Measurements from ENCODE around the gene NUTM2F.
A peak's percentile ranks its signal among the peaks of the same experiment; 100 is the strongest.
"Not testable (repeated sequence)": the region's sequence is repeated elsewhere in the genome, so short reads cannot be mapped to it uniquely, and the experiment has no call there.

NUTM2F gene

DNA sequence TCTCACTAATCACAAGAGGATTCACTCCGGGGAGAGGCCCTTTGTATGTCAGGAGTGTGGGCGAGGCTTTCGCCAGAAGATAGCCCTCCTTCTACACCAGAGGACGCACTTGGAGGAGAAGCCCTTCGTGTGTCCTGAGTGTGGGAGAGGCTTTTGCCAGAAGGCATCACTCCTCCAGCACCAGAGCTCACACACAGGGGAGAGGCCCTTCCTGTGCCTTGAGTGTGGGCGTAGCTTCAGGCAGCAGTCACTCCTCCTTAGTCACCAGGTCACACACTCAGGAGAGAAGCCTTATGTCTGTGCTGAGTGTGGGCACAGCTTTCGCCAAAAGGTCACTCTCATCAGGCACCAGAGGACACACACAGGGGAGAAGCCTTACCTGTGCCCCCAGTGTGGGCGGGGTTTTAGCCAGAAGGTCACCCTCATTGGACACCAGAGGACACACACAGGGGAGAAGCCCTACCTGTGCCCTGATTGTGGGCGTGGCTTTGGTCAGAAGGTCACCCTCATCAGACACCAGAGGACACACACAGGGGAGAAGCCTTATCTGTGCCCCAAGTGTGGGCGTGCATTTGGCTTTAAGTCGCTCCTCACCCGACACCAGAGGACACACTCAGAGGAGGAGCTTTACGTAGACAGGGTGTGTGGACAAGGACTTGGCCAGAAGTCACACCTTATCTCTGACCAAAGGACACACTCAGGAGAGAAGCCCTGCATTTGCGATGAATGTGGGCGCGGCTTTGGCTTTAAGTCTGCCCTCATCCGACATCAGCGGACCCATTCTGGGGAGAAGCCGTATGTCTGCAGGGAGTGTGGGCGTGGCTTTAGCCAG is 27.8 kb downstream of the NUTM2F start:
- Mint-ChIP-seq H3K4me1 (no peaks in the 10 kb centered on the region), H3K9me3 (no peaks in the 10 kb centered on the region)

DNA sequence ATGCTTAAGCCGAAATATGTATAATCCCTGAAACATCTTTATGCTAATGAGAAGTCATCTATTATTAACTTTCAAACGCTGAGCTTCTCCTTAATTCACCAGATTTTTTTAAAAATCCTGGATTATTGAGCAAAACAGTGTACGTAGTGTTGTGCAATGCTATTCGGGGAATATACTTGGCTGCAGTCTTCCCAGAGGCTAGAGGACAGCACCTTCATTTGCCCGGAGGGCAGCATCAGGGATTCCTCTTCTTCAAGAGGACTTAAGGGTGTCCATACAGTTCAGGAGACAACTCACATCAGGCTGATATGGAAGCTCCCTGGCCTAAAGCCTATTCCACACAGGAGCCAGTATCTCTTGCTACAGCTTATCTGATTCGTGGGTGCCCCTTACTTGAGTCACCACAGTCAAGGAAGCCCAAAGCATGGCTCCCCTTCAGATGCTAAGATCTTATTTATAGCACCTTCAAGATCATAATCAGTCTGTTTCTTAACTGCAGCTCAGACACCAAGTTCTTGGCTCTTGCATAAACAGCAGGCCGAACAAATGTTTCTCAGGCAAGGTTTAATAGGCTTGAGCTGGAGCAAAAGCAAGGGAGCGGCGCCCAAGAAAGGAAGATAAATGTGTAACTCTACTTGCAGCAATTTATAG is 29.4 kb downstream of the NUTM2F start:
- no peak for DNase-seq (ENCODE audit: low spot score in 2 of 2)
- H3K9me3 Mint-ChIP-seq: no peaks in the 10 kb centered on the region
- ATAC-seq (replicated peaks; ENCODE audit: extremely low read depth, poor library complexity, severe bottlenecking): no peak
- H3K4me1 Mint-ChIP-seq: no peaks in the 10 kb centered on the region
- H3K27ac Mint-ChIP-seq (ENCODE audit: low read depth): no peak overlapping the region
- no peak overlapping the region for H3K4me3 Mint-ChIP-seq
- H3K36me3 Mint-ChIP-seq (ENCODE audit: insufficient read depth): peaks cover 10% of the 10 kb centered on the region
- H3K27me3 Mint-ChIP-seq: no peaks in the 10 kb centered on the region

More for the DNA sequence above, 27.8 kb downstream of the NUTM2F start:
- DNase-seq (ENCODE audit: low spot score in 2 of 2): no peak
- Mint-ChIP-seq H3K27ac (ENCODE audit: low read depth) (no peak overlapping the region), H3K36me3 (ENCODE audit: insufficient read depth) (peaks cover 8% of the 10 kb centered on the region), H3K27me3 (no peaks in the 10 kb centered on the region), H3K4me3 (no peak overlapping the region)
- no peak for ATAC-seq (replicated peaks; ENCODE audit: extremely low read depth, poor library complexity, severe bottlenecking)

DNA sequence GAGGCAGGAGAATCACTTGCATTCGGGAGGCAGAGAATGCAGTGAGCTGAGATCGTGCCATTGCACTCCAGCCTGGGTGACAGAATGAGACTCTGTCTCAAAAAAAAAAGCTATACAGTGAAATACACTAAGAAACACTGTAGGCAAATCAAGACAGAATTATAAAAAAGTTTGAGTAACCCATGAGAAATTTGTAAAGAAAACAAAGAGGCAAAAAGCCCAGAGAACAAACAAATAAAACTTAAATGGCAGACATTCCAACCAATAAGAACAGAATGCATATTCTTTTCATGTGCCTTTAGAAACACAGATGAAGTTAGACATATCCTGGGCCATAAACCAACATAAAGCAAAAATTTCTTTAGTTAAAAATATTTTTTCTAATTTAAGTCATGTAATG is 38.8 kb downstream of the NUTM2F start:
- ATAC-seq (replicated peaks; ENCODE audit: extremely low read depth, poor library complexity, severe bottlenecking) (no peak), DNase-seq (ENCODE audit: low spot score in 2 of 2) (no peak)
- Mint-ChIP-seq H3K36me3 (ENCODE audit: insufficient read depth) (peaks cover 27% of the 10 kb centered on the region), H3K9me3 (no peaks in the 10 kb centered on the region), H3K27ac (ENCODE audit: low read depth) (no peak overlapping the region), H3K27me3 (no peaks in the 10 kb centered on the region), H3K4me1 (no peaks in the 10 kb centered on the region), H3K4me3 (no peak overlapping the region)

DNA sequence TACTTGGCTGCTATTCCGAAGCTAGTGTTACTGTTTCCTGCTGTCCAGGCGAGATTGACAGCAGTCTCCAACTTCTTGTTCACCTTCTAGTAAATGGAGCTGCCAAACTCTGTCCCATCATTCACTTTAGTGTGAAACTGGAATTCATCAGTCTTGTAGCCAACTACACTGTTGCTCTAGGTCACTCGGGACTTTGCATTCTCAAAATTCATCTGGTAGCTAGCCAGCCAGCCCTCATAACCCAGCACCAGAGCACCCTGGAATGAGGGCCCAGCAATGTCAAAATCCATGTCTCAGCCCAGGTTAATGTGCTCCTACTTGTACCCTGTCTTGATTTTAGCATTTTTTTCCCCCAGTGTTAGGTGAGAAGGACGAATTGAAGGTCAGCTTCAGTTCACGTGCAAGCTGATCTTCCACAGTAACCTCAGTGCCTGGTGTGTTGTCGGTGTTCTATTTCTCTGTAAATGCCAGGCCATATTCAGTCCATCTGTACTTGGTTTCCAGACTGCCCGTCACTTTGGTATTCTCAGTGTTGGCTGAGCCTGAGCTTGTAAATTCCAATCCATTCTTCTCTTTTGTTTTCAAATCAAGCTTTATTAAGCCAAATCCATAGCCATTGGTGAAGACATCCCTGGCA is 40.4 kb downstream of the NUTM2F start:
- peaks cover 24% of the 10 kb centered on the region for H3K36me3 Mint-ChIP-seq (ENCODE audit: insufficient read depth)
- H3K4me1 Mint-ChIP-seq: no peaks in the 10 kb centered on the region
- ATAC-seq (replicated peaks; ENCODE audit: extremely low read depth, poor library complexity, severe bottlenecking): no peak
- H3K27me3 Mint-ChIP-seq: no peaks in the 10 kb centered on the region
- no peaks in the 10 kb centered on the region for H3K9me3 Mint-ChIP-seq
- no peak overlapping the region for H3K4me3 Mint-ChIP-seq
- no peak overlapping the region for H3K27ac Mint-ChIP-seq (ENCODE audit: low read depth)
- no peak for DNase-seq (ENCODE audit: low spot score in 2 of 2)

DNA sequence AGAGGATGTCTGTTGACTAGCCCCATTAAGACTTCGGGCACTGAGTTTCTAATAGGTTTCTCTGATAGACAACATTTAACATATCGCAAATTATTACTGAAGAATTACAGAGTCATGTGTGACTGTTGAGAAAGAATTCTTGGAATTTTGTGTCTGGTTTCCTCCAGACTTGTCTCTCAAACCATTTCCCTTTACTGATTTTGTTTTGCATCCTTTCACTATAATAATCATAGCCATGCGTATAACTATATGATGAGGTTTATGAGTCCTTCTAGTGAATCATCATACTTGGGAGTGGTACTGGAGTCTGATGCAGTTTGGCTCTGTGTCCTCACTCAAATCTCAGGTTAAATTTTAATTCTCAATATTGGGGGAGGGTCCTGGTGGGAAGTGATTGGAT is 42.3 kb downstream of the NUTM2F start:
- Mint-ChIP-seq H3K4me1 (peaks cover 9% of the 10 kb centered on the region), H3K4me3 (no peak overlapping the region), H3K27ac (ENCODE audit: low read depth) (no peak overlapping the region), H3K9me3 (no peaks in the 10 kb centered on the region), H3K36me3 (ENCODE audit: insufficient read depth) (peaks cover 21% of the 10 kb centered on the region), H3K27me3 (no peaks in the 10 kb centered on the region)
- no peak for ATAC-seq (replicated peaks; ENCODE audit: extremely low read depth, poor library complexity, severe bottlenecking)
- no peak for DNase-seq (ENCODE audit: low spot score in 2 of 2)

DNA sequence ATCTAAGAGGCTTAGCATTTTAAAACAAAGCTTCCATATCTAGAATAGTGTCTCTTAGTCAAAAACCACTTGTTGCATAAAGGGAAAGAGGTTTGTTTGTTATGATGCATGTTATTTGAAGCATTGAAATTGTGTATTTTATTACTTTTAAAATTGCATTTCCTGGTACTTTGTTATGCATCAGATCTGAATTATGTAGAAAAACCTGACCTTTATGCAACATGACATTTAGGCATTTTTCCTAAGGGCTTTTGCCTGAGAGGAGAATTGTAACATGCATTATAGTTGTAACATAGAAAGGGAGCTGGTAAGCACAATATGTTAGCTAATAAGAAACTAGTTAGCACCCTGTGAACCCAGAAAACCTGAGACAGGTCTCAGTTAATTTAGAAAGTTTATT is 47.3 kb downstream of the NUTM2F start:
- H3K27me3 Mint-ChIP-seq: no peaks in the 10 kb centered on the region
- no peak overlapping the region for H3K27ac Mint-ChIP-seq (ENCODE audit: low read depth)
- ATAC-seq (replicated peaks; ENCODE audit: extremely low read depth, poor library complexity, severe bottlenecking): no peak
- peaks cover 13% of the 10 kb centered on the region for H3K4me1 Mint-ChIP-seq
- peaks cover 27% of the 10 kb centered on the region for H3K36me3 Mint-ChIP-seq (ENCODE audit: insufficient read depth)
- no peak overlapping the region for H3K4me3 Mint-ChIP-seq
- no peaks in the 10 kb centered on the region for H3K9me3 Mint-ChIP-seq
- no peak for DNase-seq (ENCODE audit: low spot score in 2 of 2)

DNA sequence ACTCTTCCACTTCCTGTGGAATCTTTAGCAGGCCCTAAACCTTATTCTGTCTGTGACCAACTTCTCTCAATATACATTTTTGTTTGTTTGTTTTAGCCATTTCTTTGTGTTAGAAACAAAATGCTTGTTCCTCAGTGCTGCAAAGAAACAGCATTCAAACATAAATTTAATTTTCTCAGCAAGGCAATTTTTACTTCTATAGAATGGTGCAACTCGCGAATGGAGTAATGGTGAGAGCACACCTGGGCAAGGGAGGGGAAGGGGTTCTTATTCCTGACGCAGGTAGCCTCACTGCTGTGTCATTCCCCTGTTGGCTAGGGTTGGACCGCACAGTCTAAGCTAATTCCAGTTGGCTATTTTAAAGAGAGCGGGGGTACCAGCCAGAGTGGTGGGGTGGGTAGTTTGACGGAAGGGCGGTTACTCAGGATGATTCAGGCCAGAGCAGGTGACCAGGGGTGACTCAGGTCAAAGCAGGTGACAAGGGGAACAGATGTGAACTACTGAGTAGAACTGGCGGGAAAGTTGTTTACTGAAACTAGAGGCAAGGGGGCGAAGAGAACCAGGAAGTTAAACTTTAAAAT is 47.9 kb downstream of the NUTM2F start:
- DNase-seq (ENCODE audit: low spot score in 2 of 2): no peak
- H3K36me3 Mint-ChIP-seq (ENCODE audit: insufficient read depth): peaks cover 27% of the 10 kb centered on the region
- H3K4me1 Mint-ChIP-seq: peaks cover 13% of the 10 kb centered on the region
- H3K4me3 Mint-ChIP-seq: no peak overlapping the region
- H3K27me3 Mint-ChIP-seq: no peaks in the 10 kb centered on the region
- no peak overlapping the region for H3K27ac Mint-ChIP-seq (ENCODE audit: low read depth)
- H3K9me3 Mint-ChIP-seq: no peaks in the 10 kb centered on the region
- no peak for ATAC-seq (replicated peaks; ENCODE audit: extremely low read depth, poor library complexity, severe bottlenecking)

DNA sequence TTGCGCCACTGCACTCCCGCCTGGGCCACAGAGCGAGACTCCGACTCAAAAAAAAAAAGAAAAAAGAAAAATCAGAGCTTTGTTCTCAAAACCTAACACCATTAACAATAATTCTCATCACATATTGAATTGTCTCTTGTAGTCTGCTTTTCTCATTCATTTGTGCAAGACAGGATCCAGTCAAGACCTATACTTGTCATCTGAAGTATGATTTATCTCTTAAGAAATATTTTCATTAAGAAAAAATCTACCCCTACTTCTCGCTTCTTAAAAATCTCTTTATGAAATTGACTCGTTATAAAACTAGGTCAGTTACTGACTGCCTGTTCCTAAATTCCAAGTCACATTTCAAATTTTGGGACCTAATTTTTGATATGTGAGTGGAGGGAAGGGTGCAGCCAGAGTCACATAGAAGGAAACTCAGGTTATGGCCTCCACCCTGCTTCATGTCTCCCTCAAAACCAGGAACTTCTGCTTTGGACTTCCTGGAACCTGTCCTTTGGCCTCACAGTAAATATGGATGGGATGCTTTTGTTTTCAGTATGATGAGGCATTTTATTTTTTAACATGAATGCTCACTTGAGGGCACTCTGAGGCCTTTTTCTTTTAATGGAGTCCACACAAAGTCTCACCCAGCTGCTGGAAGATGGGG is 50.4 kb downstream of the NUTM2F start:
- peaks cover 29% of the 10 kb centered on the region for H3K36me3 Mint-ChIP-seq (ENCODE audit: insufficient read depth)
- no peak overlapping the region for H3K27ac Mint-ChIP-seq (ENCODE audit: low read depth)
- H3K4me1 Mint-ChIP-seq: peaks cover 22% of the 10 kb centered on the region
- no peak for DNase-seq (ENCODE audit: low spot score in 2 of 2)
- no peak overlapping the region for H3K4me3 Mint-ChIP-seq
- ATAC-seq (replicated peaks; ENCODE audit: extremely low read depth, poor library complexity, severe bottlenecking): no peak
- H3K27me3 Mint-ChIP-seq: no peaks in the 10 kb centered on the region
- no peaks in the 10 kb centered on the region for H3K9me3 Mint-ChIP-seq

DNA sequence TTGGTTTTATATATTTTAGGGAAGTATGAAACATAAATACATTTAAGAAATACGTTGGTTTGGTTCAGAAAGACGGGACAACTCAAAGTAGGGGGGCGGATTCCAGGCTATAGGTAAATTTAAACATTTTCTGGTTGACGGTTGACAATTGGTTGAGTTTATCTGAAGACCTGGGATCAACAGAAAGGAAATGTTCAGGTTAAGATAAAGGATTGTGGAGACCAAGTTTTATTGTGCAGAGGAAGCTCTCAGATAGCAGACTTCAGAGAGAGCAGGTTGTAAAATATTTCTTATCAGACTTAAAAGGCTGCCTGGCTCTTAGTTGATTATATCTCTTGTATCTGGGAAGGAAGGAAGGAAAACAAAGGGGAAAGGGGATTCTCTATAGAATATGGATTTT is 51.4 kb downstream of the NUTM2F start:
- H3K36me3 Mint-ChIP-seq (ENCODE audit: insufficient read depth): peaks cover 27% of the 10 kb centered on the region
- not testable (repeated sequence) for H3K27me3 Mint-ChIP-seq

DNA sequence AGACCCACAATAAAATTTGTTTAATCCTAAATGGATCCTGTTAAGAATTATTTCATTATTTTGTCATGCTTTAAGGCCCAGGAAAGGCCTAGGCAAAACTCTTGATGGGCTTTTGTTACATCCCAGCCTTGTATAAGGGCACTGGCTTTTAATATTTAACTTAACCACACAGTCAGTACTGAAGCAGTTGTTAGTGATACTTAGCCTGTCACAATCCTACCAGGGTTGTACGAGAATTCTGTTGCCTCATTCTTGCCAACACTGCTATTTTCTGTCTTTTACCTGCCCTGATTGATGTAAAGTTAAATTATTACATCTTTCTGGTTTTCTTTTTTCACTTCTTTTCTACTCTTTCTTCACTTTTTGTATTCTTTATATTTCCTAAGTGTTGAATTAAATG is 58.4 kb downstream of the NUTM2F start:
- ATAC-seq (replicated peaks; ENCODE audit: extremely low read depth, poor library complexity, severe bottlenecking) (no peak), DNase-seq (ENCODE audit: low spot score in 2 of 2) (no peak)
- Mint-ChIP-seq H3K27ac (ENCODE audit: low read depth) (no peak overlapping the region), H3K4me1 (peaks cover 17% of the 10 kb centered on the region), H3K36me3 (ENCODE audit: insufficient read depth) (peaks cover 4% of the 10 kb centered on the region), H3K27me3 (no peaks in the 10 kb centered on the region), H3K9me3 (no peaks in the 10 kb centered on the region), H3K4me3 (no peak overlapping the region)

More for the DNA sequence above, 51.4 kb downstream of the NUTM2F start:
- peak overlapping the region; percentile 41 for H3K27ac Mint-ChIP-seq (ENCODE audit: low read depth)
- not testable (repeated sequence) for ATAC-seq (replicated peaks; ENCODE audit: extremely low read depth, poor library complexity, severe bottlenecking); H3K4me3 Mint-ChIP-seq; H3K9me3 Mint-ChIP-seq; DNase-seq (ENCODE audit: low spot score in 2 of 2)
- H3K4me1 Mint-ChIP-seq: peaks cover 28% of the 10 kb centered on the region

DNA sequence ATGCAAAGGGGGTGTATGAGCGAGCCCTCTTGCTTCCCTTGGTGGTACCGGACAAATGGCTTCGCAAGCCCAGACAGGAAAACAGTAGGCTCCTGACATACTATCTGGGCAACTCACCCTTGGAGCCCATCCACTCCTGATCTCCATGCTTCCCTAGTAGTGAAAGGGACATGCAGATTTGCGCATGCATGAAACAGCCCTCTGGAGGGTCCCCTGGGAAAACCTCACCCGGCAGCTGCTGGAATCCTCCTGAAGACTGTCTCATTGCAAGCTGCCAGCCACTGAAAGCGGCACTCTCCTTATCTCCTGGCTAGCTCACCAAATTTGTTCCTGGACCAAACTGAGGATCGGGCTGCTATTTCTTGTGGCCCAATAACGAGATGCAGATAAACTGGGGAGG is 59.2 kb downstream of the NUTM2F start:
- no peak overlapping the region for H3K27ac Mint-ChIP-seq (ENCODE audit: low read depth)
- H3K9me3 Mint-ChIP-seq: no peaks in the 10 kb centered on the region
- no peaks in the 10 kb centered on the region for H3K27me3 Mint-ChIP-seq
- H3K4me1 Mint-ChIP-seq: peaks cover 12% of the 10 kb centered on the region
- DNase-seq (ENCODE audit: low spot score in 2 of 2): no peak
- ATAC-seq (replicated peaks; ENCODE audit: extremely low read depth, poor library complexity, severe bottlenecking): no peak
- H3K36me3 Mint-ChIP-seq (ENCODE audit: insufficient read depth): peaks cover 7% of the 10 kb centered on the region
- no peak overlapping the region for H3K4me3 Mint-ChIP-seq
